IMR-90 (cell line): ENCODE results near the gene SPARCL1.

ENCODE experiments used
- BHLHE40 ChIP-seq: fragments of 150-350 bp; IDR thresholded peaks from 2 replicates; pipeline ENCODE4 v1.6.1; 2016; ENCODE audit warnings: mild to moderate bottlenecking, low read depth, low read length
- CEBPB ChIP-seq: IDR thresholded peaks from 2 replicates; pipeline ENCODE4 v1.6.1; 2012; ENCODE audit warnings: low read depth, low read length, improper control_type of control experiment
- CHD1 ChIP-seq: IDR thresholded peaks from 2 replicates; pipeline ENCODE4 v1.6.1; 2012; ENCODE audit warnings: low read depth, low read length, improper control_type of control experiment
- CTCF ChIP-seq: conservative IDR thresholded peaks from 2 replicates; pipeline ENCODE4 v1.5.1; 2012; ENCODE audit warnings: mild to moderate bottlenecking, low read depth, low read length, improper control_type of control experiment
- ELK1 ChIP-seq: fragments of 150-350 bp; IDR thresholded peaks from 2 replicates; pipeline ENCODE4 v1.6.1; 2016; ENCODE audit warnings: low read depth, mild to moderate bottlenecking, low read length, moderate library complexity, borderline replicate concordance
- FOS ChIP-seq: fragments of 150-350 bp; IDR thresholded peaks from 2 replicates; pipeline ENCODE4 v1.6.1; 2016; ENCODE audit warnings: low read depth, low read length
- MAZ ChIP-seq: IDR thresholded peaks from 2 replicates; pipeline ENCODE4 v1.6.1; 2012; ENCODE audit warnings: low read depth, mild to moderate bottlenecking, low read length, improper control_type of control experiment, moderate library complexity, borderline replicate concordance
- MXI1 ChIP-seq: IDR thresholded peaks from 2 replicates; pipeline ENCODE4 v1.6.1; 2012; ENCODE audit warnings: low read depth, mild to moderate bottlenecking, low read length, moderate library complexity, borderline replicate concordance
- POLR2A ChIP-seq: IDR thresholded peaks from 2 replicates; pipeline ENCODE4 v1.6.1; 2012; ENCODE audit warnings: mild to moderate bottlenecking, low read depth, low read length
- RAD21 ChIP-seq: IDR thresholded peaks from 2 replicates; pipeline ENCODE4 v1.6.1; 2012; ENCODE audit warnings: low read length, improper control_type of control experiment
- RCOR1 ChIP-seq: IDR thresholded peaks from 2 replicates; pipeline ENCODE4 v1.6.1; 2012; ENCODE audit warnings: mild to moderate bottlenecking, low read length, improper control_type of control experiment; ENCODE audit not compliant: insufficient replicate concordance
- RFX5 ChIP-seq: IDR thresholded peaks from 2 replicates; pipeline ENCODE4 v1.8.0; 2012; ENCODE audit warnings: low read depth, mild to moderate bottlenecking, low read length, moderate library complexity
- SMC3 ChIP-seq: fragments of 150-350 bp; IDR thresholded peaks from 2 replicates; pipeline ENCODE4 v1.6.1; 2016; ENCODE audit warnings: low read depth, mild to moderate bottlenecking, antibody characterized with exemption, low read length, moderate library complexity
- TF ChIP-seq, protein P1 (sequence below): fragments of 150-350 bp; IDR thresholded peaks from 2 replicates; pipeline ENCODE4 v1.6.1; 2017; ENCODE audit warnings: mild to moderate bottlenecking, antibody characterized with exemption, low read length, low read depth

DNA sequence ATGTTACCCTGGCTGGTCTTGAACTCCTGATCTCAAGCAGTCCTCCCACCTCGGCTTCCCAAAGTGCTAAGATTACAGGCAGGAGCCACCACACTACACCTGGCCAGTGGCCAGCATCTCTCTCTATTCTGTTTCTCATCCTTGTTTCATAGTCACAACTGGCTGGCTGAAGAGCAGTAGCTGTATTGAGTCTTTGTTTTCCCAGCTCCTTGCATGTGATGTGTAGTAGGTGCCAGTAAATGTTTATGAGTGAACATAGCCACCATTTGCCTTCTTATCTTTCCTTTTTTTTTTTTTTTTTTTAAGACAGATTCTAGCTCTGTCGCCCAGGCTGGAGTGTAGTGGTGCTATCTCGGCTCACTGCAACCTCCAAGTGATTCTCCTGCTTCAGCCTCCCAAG, 83.2 kb downstream of the SPARCL1 start:
- TF ChIP-seq ELK1 (no peak), POLR2A (no peak), CHD1 (no peak), CTCF (no peak), SMC3 (no peak), FOS (no peak), CEBPB (no peak), MAZ (no peak), RFX5 (no peak), RAD21 (no peak), MXI1 (no peak), RCOR1 (no peak), BHLHE40 (no peak)
- TF ChIP-seq, protein P1, sequence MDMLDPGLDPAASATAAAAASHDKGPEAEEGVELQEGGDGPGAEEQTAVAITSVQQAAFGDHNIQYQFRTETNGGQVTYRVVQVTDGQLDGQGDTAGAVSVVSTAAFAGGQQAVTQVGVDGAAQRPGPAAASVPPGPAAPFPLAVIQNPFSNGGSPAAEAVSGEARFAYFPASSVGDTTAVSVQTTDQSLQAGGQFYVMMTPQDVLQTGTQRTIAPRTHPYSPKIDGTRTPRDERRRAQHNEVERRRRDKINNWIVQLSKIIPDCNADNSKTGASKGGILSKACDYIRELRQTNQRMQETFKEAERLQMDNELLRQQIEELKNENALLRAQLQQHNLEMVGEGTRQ, result no peak
